ENCODE data around the gene LINC00632. TPM values are rescaled to one million over a fixed set of nuclear protein-coding genes. Genes with fewer than 3 reads are reported as not detected.

The LINC00632 gene
- total RNA-seq, 1 experiment from 2014 or later, result 15.4 TPM

DNA sequence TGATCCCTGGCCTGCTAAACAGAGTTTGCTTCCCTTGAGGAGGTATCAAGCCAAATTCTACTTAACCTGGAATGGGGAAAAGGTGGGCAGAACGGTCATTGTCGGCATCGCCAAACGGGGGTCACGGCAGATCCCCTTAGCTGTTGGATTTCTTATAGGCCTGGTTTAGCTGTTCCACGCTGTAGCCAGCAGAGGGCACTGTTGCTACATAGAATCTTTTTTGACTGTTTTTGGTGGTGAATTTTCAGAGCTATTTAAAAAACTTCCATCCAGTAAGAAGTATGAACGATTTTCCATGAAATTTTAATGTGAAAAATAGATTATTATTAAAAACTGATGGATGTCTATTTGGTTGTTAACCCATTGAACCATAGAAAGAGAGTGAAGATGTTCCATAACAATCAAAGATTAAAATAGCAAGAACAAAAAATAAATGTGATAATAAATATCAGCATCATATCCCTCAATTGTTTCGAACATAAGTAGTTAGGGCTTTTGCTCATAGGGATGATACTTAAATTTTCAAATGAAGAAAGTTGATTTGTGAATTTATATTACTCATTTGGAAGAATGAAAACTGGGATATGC lies 56.6 kb downstream of the LINC00632 start:
- H2AFZ ChIP-seq (ENCODE audit: low read length), result peak overlapping the region; percentile 99
- H3K27me3 ChIP-seq (ENCODE audit: low read length), result no peaks in the 10 kb centered on the region
- ATAC-seq (no peak), DNase-seq (peak; percentile 76)
- H3K9me3 ChIP-seq (ENCODE audit: low read length), result no peaks in the 10 kb centered on the region
- H3K36me3 ChIP-seq (ENCODE audit: low read depth, low read length), result no peaks in the 10 kb centered on the region
- no peaks in the 10 kb centered on the region for H3K9me2 ChIP-seq (replicated peaks; ENCODE audit: low read length)
- POLR2A ChIA-PET (ENCODE audit: unreplicated experiment), result interaction anchor here (0.6 kb wide), 2 partner anchors 411 to 647 kb away, joined by 3 to 5 read pairs; partner anchors contain the start of gene LDOC1
- intact Hi-C loops (cut with micrococcal nuclease), result loop anchor here (5.0 to 10.0 kb wide), 3 partner anchors 641 to 1321 kb away; no protein-coding TSS in a partner anchor
- peak overlapping the region; percentile 80 for H3K9ac ChIP-seq (ENCODE audit: low read length)
- CTCF ChIA-PET, result interaction anchor here (0.5 to 1.0 kb wide), 3 partner anchors 456 to 1832 kb away, joined by 3 to 9 read pairs (median 4); no protein-coding TSS in a partner anchor
- H3K4me3 ChIP-seq (ENCODE audit: low read length), result peak overlapping the region; percentile 98
- BruUV-seq (replicated peaks), result no TSS peak
- no peak overlapping the region for H3K27ac ChIP-seq (ENCODE audit: low read length)
- no peaks in the 10 kb centered on the region for H3F3A ChIP-seq (ENCODE audit: low read length, unreplicated experiment)
- TF ChIP-seq, protein P1, sequence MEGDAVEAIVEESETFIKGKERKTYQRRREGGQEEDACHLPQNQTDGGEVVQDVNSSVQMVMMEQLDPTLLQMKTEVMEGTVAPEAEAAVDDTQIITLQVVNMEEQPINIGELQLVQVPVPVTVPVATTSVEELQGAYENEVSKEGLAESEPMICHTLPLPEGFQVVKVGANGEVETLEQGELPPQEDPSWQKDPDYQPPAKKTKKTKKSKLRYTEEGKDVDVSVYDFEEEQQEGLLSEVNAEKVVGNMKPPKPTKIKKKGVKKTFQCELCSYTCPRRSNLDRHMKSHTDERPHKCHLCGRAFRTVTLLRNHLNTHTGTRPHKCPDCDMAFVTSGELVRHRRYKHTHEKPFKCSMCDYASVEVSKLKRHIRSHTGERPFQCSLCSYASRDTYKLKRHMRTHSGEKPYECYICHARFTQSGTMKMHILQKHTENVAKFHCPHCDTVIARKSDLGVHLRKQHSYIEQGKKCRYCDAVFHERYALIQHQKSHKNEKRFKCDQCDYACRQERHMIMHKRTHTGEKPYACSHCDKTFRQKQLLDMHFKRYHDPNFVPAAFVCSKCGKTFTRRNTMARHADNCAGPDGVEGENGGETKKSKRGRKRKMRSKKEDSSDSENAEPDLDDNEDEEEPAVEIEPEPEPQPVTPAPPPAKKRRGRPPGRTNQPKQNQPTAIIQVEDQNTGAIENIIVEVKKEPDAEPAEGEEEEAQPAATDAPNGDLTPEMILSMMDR (conservative IDR thresholded peaks at IDR 0.05; ENCODE audit: low read depth, low read length), result peak; percentile 84
- TF ChIP-seq EZH2phosphoT487 (IDR thresholded peaks at IDR 0.05; ENCODE audit: borderline replicate concordance, low read length), result no peak
- peaks cover 51% of the 10 kb centered on the region for H3K79me2 ChIP-seq (ENCODE audit: low read length)
- no peaks in the 10 kb centered on the region for H4K20me1 ChIP-seq (ENCODE audit: low read length)
- H3K4me1 ChIP-seq (ENCODE audit: insufficient read depth, low read length), result peaks cover 10% of the 10 kb centered on the region; the same call in 1 of the 2 replicates
- peak overlapping the region; percentile 89 for H3K4me2 ChIP-seq (ENCODE audit: low read length)

DNA sequence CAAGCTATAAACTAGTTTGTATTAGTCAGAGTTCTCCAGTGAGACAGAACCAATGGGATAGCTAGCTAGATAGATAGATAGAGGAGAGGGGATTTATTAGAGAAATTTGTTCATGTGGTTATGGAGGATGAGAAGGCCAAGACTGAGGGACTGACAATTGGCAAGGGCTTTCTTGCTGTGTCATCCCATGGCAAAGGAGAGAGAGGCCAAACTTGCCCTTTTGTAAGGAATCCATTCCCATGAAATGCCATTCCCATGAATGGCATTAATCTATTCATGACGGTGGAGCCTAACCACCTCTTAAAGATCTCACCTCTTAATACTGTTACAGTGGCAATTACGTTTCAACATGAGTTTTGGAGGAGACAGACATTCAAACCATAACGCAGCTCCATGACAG lies 58.1 kb downstream of the LINC00632 start:
- H3K9ac ChIP-seq (ENCODE audit: low read length), result no peak overlapping the region
- H3F3A ChIP-seq (ENCODE audit: low read length, unreplicated experiment), result no peaks in the 10 kb centered on the region
- no peak for TF ChIP-seq EZH2 (IDR thresholded peaks at IDR 0.05; ENCODE audit: low read length, unreplicated experiment)
- TF ChIP-seq, protein P1 (conservative IDR thresholded peaks at IDR 0.05; ENCODE audit: low read depth, low read length), result no peak
- TF ChIP-seq EZH2phosphoT487 (IDR thresholded peaks at IDR 0.05; ENCODE audit: borderline replicate concordance, low read length), result no peak
- H3K4me3 ChIP-seq (ENCODE audit: low read length), result peak overlapping the region; percentile 98; the same call in 1 of the 2 replicates
- ATAC-seq (no peak), DNase-seq (peak; percentile 23)
- no peaks in the 10 kb centered on the region for H4K20me1 ChIP-seq (ENCODE audit: low read length)
- H3K9me2 ChIP-seq (replicated peaks; ENCODE audit: low read length), result no peaks in the 10 kb centered on the region
- CTCF ChIA-PET, result no interaction called here
- no peaks in the 10 kb centered on the region for H3K9me3 ChIP-seq (ENCODE audit: low read length)
- intact Hi-C loops (cut with micrococcal nuclease), result loop anchor here (5.0 to 10.0 kb wide), 3 partner anchors 640 to 1320 kb away; no protein-coding TSS in a partner anchor
- peaks cover 3% of the 10 kb centered on the region for H3K36me3 ChIP-seq (ENCODE audit: low read depth, low read length)
- BruUV-seq (replicated peaks), result no TSS peak
- H3K4me1 ChIP-seq (ENCODE audit: insufficient read depth, low read length), result peaks cover 10% of the 10 kb centered on the region; the same call in 1 of the 2 replicates
- H3K79me2 ChIP-seq (ENCODE audit: low read length), result peaks cover 51% of the 10 kb centered on the region
- POLR2A ChIA-PET (ENCODE audit: unreplicated experiment), result no interaction called here
- peak overlapping the region; percentile 89 for H3K4me2 ChIP-seq (ENCODE audit: low read length)
- H3K27ac ChIP-seq (ENCODE audit: low read length), result no peak overlapping the region
- H3K27me3 ChIP-seq (ENCODE audit: low read length), result no peaks in the 10 kb centered on the region
- no peak overlapping the region for H2AFZ ChIP-seq (ENCODE audit: low read length)

DNA sequence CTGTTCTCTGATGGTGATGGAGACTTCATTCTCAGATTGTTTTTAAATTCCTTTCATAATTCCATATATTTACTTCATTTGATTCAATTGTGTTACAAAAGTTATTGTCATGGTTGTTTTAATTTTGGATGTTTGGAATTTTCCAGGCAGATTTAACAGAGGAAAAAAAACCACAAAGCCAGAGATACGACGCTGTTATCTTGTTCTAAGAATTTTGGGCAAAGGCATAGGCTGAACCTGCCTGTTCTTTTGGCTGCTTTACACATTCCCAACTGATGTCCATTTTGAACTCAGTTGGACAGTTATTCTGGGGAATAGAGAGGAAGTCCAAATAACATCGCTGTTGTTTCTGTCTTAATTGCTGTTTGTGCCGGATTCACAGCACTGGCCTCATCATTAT lies 65.7 kb downstream of the LINC00632 start:
- H3K9me3 ChIP-seq (ENCODE audit: low read length), result no peaks in the 10 kb centered on the region
- no peaks in the 10 kb centered on the region for H3K9me2 ChIP-seq (replicated peaks; ENCODE audit: low read length)
- H3K27me3 ChIP-seq (ENCODE audit: low read length), result no peaks in the 10 kb centered on the region
- CTCF ChIA-PET, result no interaction called here
- BruUV-seq (replicated peaks), result no TSS peak
- no peaks in the 10 kb centered on the region for H4K20me1 ChIP-seq (ENCODE audit: low read length)
- H3K27ac ChIP-seq (ENCODE audit: low read length), result no peak overlapping the region
- H3K4me3 ChIP-seq (ENCODE audit: low read length), result no peak overlapping the region
- POLR2A ChIA-PET (ENCODE audit: unreplicated experiment), result no interaction called here
- no peak for TF ChIP-seq EZH2phosphoT487 (IDR thresholded peaks at IDR 0.05; ENCODE audit: borderline replicate concordance, low read length)
- no peak for TF ChIP-seq EZH2 (IDR thresholded peaks at IDR 0.05; ENCODE audit: low read length, unreplicated experiment)
- TF ChIP-seq, protein P1 (conservative IDR thresholded peaks at IDR 0.05; ENCODE audit: low read depth, low read length), result no peak
- ATAC-seq, result no peak
- no peaks in the 10 kb centered on the region for H3F3A ChIP-seq (ENCODE audit: low read length, unreplicated experiment)
- DNase-seq, result no peak
- no peaks in the 10 kb centered on the region for H3K79me2 ChIP-seq (ENCODE audit: low read length)
- intact Hi-C loops (cut with micrococcal nuclease), result no loop called here
- no peak overlapping the region for H2AFZ ChIP-seq (ENCODE audit: low read length)
- H3K36me3 ChIP-seq (ENCODE audit: low read depth, low read length), result peaks cover 9% of the 10 kb centered on the region
- no peak overlapping the region for H3K4me2 ChIP-seq (ENCODE audit: low read length)
- H3K4me1 ChIP-seq (ENCODE audit: insufficient read depth, low read length), result no peaks in the 10 kb centered on the region
- no peak overlapping the region for H3K9ac ChIP-seq (ENCODE audit: low read length)
